Measurements from ENCODE around the gene LDHB.

DNA sequence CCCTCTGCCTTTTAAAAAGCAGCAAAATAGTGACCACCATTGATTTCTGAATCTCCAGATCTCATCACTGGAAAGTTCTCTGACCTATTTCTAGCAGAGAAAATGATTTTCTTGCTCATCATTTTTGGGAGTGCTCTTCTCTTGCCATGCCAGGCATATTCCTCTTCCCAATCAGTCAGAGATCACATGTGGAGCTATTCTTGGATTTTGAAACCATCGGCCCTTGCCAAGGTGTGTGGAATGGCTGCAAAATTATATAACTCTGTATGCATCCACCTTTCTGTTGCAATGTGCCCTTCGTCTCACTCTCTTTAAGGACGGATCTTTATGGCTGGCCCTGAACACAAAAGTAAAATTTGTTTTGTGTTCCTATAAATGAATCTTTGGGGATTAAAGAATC lies 25.5 kb upstream of the LDHB start:
- TF ChIP-seq TAF1 (IDR thresholded peaks at IDR 0.05; ENCODE audit: borderline replicate concordance, insufficient read depth, low read length) (no peak), POLR2AphosphoS5 (IDR thresholded peaks at IDR 0.05; ENCODE audit: low read depth, low read length) (no peak)
- TF ChIP-seq, protein P1, sequence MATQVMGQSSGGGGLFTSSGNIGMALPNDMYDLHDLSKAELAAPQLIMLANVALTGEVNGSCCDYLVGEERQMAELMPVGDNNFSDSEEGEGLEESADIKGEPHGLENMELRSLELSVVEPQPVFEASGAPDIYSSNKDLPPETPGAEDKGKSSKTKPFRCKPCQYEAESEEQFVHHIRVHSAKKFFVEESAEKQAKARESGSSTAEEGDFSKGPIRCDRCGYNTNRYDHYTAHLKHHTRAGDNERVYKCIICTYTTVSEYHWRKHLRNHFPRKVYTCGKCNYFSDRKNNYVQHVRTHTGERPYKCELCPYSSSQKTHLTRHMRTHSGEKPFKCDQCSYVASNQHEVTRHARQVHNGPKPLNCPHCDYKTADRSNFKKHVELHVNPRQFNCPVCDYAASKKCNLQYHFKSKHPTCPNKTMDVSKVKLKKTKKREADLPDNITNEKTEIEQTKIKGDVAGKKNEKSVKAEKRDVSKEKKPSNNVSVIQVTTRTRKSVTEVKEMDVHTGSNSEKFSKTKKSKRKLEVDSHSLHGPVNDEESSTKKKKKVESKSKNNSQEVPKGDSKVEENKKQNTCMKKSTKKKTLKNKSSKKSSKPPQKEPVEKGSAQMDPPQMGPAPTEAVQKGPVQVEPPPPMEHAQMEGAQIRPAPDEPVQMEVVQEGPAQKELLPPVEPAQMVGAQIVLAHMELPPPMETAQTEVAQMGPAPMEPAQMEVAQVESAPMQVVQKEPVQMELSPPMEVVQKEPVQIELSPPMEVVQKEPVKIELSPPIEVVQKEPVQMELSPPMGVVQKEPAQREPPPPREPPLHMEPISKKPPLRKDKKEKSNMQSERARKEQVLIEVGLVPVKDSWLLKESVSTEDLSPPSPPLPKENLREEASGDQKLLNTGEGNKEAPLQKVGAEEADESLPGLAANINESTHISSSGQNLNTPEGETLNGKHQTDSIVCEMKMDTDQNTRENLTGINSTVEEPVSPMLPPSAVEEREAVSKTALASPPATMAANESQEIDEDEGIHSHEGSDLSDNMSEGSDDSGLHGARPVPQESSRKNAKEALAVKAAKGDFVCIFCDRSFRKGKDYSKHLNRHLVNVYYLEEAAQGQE (IDR thresholded peaks at IDR 0.05; ENCODE audit: insufficient read depth in 1 of 2, low read depth in 2 of 2, low read length in 2 of 2): no peak

Data from PFSK-1 (cell line).